Measurements from ENCODE around the gene TMEM131. TPM values are rescaled to one million over a fixed set of nuclear protein-coding genes. Genes with fewer than 3 reads are reported as not detected.

Gene TMEM131
- total RNA-seq, 2 experiments from 2014 or later: 25.8 to 32.5 TPM

GRCh38 chr2:97708608-97709007 lies 287.1 kb downstream of the TMEM131 start:
- ChIA-PET POLR2A (interaction anchor here (1.1 kb wide), 1 partner anchor 46 kb away, joined by 3 read pairs; no protein-coding TSS in a partner anchor), CTCF (interaction anchor here (0.9 to 9.7 kb wide), 13 partner anchors 9 to 118 kb away, joined by 3 to 162 read pairs (median 9); partner anchors contain the start of genes ACTR1B, ANKRD36B and COX5B)
- peaks cover 5% of the 10 kb centered on the region for H3K36me3 Mint-ChIP-seq (ENCODE audit: low read depth)
- H3K27me3 Mint-ChIP-seq: no peaks in the 10 kb centered on the region
- DNase-seq (no peak), ATAC-seq (no peak)
- H3K4me3 Mint-ChIP-seq: no peak overlapping the region
- intact Hi-C loops (cut with DNase I, micrococcal nuclease): no loop called here
- H3K9me3 Mint-ChIP-seq (ENCODE audit: low read depth): no peaks in the 10 kb centered on the region
- peaks cover 35% of the 10 kb centered on the region for H3K4me1 Mint-ChIP-seq
- H3K27ac Mint-ChIP-seq: no peak overlapping the region

- ChIA-PET POLR2A (interaction anchor here (1.1 kb wide), 1 partner anchor 46 kb away, joined by 3 read pairs; no protein-coding TSS in a partner anchor), CTCF (interaction anchor here (0.9 to 9.7 kb wide), 9 partner anchors 9 to 118 kb away, joined by 3 to 162 read pairs (median 17); partner anchors contain the start of genes ACTR1B and ANKRD36B)
- DNase-seq: no peak
- Mint-ChIP-seq H3K4me1 (peaks cover 30% of the 10 kb centered on the region), H3K27me3 (no peaks in the 10 kb centered on the region), H3K4me3 (no peak overlapping the region), H3K27ac (no peak overlapping the region), H3K36me3 (ENCODE audit: low read depth) (peaks cover 2% of the 10 kb centered on the region), H3K9me3 (ENCODE audit: low read depth) (no peaks in the 10 kb centered on the region)
- intact Hi-C loops (cut with DNase I, micrococcal nuclease): no loop called here
- no peak for ATAC-seq
Observed at GRCh38 chr2:97708048-97708380, 287.7 kb downstream of the TMEM131 start.

- no peak for ATAC-seq
- H3K27ac Mint-ChIP-seq: no peak overlapping the region
- POLR2A ChIA-PET: no interaction called here
- no peak overlapping the region for H3K4me3 Mint-ChIP-seq
- H3K4me1 Mint-ChIP-seq: peaks cover 25% of the 10 kb centered on the region
- no peaks in the 10 kb centered on the region for H3K27me3 Mint-ChIP-seq
- intact Hi-C loops (cut with DNase I, micrococcal nuclease): no loop called here
- no peak for DNase-seq
- CTCF ChIA-PET: interaction anchor here (0.9 to 9.7 kb wide), 7 partner anchors 8 to 117 kb away, joined by 4 to 162 read pairs (median 17); partner anchors contain the start of gene ANKRD36B
- H3K9me3 Mint-ChIP-seq (ENCODE audit: low read depth): no peaks in the 10 kb centered on the region
- peaks cover 2% of the 10 kb centered on the region for H3K36me3 Mint-ChIP-seq (ENCODE audit: low read depth)
Observed at GRCh38 chr2:97707362-97708047, 288.2 kb downstream of the TMEM131 start.

- DNase-seq (no peak), ATAC-seq (no peak)
- Mint-ChIP-seq H3K36me3 (ENCODE audit: low read depth) (peaks cover 2% of the 10 kb centered on the region), H3K27me3 (no peaks in the 10 kb centered on the region), H3K27ac (no peak overlapping the region), H3K4me1 (peaks cover 18% of the 10 kb centered on the region), H3K9me3 (ENCODE audit: low read depth) (no peaks in the 10 kb centered on the region), H3K4me3 (no peak overlapping the region)
- intact Hi-C loops (cut with DNase I, micrococcal nuclease): no loop called here
- CTCF ChIA-PET: interaction anchor here (0.6 to 9.7 kb wide), 5 partner anchors 8 to 398 kb away, joined by 3 to 162 read pairs (median 14); no protein-coding TSS in a partner anchor
- POLR2A ChIA-PET: no interaction called here
Observed at GRCh38 chr2:97706708-97707345, 288.9 kb downstream of the TMEM131 start.

Other genes starting within 250 kb of the TMEM131 start
- not detected for gene VWA3B, start 91.2 kb upstream of the TMEM131 start, total RNA-seq